ENCODE results near the gene PSMB5.

PSMB5 gene

DNA sequence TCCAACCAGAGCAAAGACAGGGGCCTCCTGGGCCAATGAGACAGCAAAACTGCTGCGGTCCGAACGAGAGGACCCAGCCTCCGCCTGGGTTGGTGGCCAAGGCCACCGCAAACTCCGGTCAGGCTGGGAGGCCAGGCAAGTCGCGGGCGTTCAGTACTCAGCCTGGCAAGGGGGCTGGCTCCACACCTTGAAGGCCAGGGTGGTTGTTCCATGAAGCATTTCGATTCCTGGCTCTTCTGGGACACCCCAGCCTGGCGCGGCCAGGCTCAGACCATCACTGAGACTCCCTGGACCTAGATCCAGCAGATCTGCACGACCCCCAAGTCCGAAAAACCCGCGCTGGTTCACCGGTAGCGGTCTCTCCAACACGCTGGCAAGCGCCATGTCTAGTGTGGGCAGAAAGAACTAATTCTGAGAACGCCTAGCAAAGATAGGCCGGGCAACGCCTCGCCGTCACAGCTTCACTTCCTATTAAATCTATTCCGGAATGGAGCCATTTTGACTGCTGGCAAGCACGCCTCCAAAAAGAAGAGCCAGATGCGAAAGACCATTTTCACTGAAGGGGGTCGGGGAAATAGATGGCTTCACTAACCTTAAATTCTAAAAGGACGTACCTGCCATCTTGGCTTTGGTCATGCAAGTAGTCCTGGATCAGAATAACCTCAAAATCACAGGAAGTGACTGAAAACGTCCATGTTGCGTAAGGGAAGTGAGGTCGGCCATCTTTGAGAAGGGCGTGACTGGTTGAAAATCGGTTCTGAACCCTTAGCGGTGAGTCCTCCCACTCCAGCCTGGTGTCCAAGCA lies at the start of gene PSMB5:
TSS of gene PSMB5 (minus strand) at position 403 of the 805 bp plus-strand sequence. CDS start at position 384, 19 bp downstream.
- DNase-seq: no peak

DNA sequence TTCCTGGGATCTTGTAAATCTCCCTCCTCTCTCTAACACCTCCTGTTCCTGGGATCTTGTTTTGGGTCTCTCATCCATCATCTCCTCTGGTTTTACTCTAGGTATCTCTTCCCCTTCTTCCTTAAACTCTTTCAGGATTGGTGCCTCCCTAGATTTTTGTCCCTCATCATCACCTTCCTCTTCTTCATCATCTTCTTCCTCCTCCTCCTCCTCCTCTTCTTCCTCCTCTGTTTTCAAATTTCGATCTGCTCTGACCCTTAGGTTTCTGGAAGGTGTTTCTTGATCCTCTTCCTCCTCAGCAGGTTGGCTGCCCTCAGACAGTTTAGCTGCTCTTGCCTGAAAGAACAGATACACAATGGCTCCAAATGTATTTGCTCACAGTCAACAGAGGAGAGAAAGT lies 45.8 kb upstream of the PSMB5 start:
- no peak for DNase-seq

DNA sequence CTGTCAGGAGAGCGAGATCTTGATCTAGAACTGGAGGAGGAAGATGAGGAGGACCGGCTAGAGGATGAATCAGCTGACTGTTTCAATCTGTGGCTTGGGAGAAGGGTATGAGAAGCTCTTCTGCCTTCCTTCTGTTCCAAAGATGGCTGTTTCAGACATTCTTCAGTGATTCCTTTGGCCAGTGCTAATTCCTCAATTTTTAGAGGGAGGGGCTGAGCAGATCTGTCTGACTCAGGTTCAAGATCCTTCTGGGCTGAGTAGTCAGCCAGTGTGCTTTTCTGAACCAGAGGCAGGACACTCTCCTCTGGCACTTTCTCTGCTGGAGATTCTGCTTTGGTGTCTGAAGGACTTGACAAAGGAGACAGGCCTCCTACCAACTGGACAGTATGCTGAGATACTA lies 45.0 kb upstream of the PSMB5 start:
- no peak for DNase-seq

DNA sequence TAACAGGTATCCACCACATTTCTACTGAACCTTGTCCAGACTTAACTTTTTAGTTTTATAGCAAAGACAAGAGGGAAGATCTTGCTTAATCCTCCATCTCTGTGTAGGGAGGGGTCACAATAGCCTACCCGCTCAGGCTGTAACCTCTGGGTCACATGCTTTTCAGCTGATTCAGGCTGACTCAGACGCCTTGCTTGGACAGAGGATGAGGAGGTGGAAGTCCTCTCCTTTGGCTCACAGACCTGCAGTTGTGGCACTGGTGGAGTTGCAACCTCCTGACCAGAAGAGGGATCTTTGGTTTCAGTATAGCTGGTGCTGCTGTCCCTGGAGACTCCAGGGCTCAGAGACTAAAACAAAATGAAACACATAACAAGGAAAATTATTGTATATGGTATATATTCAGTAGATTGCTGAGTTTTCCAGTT lies 44.0 kb upstream of the PSMB5 start:
- DNase-seq: no peak

DNA sequence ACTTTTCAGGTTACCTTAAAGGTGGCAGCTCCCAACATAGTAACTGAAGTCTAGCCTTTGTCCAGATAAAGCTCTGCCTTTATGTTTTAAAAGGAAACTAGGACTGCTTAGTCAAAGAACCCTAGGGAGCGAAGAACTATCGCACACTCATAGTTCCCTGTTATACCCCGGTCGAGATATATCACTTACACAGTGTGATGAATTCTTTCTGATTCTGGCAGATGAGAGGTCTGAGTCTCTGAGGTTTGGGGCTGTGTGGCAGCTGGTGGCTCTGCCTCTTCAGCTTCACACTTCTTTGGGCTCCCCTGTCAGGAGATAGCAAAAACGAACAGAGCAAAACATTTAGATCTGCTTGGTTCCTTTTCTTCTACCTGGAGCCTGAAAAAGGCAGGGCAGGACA lies 43.3 kb upstream of the PSMB5 start:
- DNase-seq: no peak

DNA sequence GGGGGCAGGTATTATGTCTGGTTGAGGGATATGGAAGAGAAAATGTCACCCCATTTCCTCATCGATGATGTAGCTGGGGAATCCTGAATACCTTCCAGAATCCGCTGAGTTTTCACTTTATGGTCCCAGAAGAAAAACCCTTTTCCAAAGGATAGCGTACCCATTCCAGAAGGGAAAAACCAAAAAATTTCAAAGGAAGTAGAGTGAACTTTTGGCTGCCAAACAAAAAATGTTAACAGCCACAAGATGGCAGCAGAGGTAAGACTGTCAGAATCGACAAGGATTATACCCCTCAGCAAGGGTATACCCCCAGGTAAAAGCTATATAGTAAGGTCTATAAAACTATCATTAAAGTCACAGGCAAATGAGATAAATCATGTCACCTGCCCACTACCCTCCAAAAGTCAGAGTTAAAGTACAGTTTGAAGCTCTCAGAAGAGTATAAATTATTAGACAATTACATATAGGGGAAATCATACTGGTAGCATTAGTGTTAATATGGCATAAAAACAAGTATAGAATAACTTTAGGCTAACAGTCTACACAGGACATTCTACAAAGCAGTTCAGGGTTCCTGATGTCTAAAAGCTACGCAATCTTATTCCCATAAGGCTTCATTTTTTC lies 42.2 kb upstream of the PSMB5 start:
- DNase-seq: no peak

DNA sequence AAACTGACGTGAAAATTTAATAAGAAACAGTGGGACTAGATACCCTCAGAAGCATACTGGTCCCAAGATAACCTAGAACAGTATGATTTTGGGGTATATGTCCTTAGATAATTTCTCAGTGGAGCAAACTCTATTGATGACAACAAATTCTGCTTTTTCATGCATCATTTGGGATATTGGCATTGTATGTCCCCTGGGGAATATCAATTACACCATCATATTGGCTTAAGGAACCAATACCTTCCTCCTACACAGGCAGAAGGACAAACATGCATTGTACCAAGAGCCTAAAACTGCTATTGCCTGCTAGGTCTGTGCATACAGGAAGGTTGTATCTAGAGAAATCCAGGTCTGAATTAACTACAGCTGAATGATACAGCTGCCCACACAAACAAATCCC lies 40.2 kb upstream of the PSMB5 start:
- no peak for DNase-seq

DNA sequence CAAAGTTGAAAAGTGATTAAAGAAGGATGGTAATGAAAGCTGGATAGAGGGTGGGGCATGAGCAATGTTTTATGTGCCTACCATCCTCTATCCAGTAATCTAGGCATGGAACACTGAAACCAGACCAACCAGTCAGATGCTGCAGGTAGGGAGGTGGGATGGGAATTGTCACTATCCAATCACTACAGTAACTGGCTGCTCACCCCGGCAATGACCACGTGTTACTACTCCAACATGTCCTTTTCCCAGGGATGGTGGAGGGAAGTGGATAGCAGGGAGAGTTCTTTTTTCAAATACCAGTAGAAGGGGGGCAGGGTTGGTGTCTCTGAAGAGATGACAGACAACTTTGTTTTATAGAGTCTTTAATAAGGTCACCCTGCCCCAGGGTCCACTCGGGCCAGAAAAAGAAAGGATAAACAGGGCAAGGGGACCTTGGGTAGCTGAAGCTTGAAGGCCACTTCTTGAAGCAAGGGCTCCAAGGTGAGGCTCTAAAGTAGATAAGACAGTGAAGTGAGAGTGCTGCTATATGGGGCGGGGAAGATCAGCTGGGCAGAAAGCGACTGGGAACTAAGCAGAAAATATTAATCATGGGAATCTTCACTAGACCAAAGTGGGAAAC lies 37.3 kb upstream of the PSMB5 start:
- DNase-seq: no peak

DNA sequence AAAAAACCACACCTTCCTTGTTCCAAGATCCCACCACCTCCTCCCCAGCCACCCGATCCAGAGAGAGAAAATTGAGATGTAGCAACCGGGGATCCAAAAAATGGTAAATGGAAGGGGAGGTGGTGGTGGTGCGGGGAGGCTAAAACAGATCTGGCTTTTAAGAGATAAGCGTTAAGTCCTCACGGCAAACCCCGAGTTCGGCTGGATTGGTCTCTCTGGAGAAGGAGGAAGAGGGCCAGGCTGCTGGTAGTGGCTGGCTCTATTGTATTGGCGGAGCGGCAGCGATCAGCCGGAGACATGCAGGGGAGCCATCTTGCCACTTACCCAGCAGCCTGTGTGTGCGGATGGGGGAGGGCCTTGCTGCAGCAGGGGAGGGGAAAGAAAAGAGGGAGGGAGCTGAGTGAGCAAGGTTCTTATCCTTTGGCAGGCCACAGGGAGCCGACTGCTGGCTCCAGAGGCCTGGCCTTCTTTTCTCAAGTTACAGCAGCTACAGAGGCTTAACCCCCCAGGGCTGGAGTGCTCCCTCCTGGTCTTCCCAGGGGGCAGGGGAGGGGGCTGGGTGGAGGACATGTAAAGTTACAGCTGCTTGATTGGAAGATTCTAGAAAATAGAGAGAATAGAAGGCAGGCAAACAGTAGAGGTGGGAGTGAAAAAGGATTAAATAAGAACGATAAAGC lies 36.7 kb upstream of the PSMB5 start:
- no peak for DNase-seq

DNA sequence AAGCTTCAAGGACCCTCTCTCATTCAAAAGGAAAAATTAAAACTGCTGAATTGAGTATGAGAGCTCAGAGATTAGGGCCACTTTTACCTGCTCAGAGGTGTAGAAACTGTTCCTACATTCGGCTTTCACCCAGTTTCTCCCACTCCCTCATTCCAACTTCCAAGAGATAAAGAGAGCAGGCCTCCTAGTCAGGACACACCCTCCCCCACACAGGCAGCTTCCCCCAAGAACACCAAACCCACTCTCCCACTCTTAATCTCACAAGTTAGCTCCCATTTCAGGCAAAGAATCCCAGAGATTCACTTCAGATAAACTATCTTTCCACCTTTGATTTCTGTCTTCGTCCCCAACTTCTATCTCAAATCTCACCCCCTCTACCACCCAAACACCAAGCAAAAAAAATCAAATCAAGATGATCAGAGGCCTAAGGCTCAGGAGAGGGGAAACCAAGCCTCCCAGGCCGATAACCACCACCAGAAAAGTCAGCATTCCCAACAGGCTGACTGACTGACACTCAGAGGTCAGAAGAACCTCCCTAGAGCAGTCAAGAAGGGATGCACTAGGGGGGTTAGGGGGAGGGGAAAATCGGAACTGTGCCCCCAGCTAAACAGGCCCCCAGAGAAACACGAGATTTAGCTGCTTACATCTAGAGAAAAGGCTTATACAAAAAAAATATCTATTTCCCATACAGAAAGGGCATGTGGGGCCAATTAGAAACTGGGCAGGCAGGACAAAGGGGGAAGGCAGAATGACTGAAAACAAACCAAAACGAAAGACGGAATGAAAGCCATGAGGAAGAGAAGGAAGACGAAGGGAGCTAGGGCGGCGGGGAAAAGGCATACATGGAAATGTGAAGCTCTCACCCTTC lies 35.8 kb upstream of the PSMB5 start:
- no peak for DNase-seq

DNA sequence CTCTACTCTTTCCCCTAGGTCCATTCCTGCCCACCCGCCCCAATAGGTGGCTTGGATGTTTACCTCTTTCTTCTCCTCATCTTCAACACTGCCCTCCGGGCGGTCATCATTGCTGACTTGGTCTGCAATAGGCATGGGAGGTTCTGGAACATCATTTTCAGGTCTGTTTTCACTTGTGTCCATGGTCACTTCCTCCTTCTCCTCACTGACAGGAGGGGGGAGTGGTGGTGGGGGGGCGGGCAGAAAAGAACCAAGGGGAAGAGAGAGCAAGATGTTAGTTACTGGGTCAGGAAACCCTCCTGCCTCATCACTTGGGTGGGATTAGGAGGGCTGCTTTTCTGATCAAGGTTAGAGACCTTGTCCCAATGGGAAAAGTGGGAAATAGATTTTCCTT lies 34.7 kb upstream of the PSMB5 start:
- no peak for DNase-seq

DNA sequence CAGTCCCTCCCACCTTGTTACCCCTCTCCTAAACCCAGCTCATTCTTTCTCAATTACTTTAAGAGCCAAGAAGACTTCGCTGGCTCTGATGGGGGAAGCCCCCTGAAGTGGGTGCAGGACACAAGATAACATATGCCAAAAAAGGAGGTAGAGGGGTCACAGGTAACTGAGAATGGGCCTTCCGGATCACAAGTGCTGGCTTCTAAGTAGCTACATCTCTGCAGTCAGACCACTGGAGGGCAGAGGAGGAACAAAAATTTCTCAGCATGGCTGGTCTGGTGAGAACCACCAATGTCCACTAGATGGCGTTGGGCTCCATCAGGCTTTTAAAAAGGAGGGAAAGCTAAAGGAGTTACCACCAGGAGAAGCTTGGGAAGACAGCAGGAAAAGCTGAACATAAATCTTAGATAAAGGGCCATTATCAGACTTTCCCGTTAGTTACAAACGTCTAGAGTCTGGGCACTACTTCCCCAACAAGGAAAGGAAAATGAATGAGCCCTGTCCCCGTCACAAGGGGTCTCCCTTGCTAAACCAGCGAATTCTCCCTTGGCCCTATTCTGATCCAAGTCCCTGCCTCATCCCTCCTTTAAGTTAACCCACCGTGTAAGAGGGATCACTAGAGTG lies 34.2 kb upstream of the PSMB5 start:
- DNase-seq: no peak

DNA sequence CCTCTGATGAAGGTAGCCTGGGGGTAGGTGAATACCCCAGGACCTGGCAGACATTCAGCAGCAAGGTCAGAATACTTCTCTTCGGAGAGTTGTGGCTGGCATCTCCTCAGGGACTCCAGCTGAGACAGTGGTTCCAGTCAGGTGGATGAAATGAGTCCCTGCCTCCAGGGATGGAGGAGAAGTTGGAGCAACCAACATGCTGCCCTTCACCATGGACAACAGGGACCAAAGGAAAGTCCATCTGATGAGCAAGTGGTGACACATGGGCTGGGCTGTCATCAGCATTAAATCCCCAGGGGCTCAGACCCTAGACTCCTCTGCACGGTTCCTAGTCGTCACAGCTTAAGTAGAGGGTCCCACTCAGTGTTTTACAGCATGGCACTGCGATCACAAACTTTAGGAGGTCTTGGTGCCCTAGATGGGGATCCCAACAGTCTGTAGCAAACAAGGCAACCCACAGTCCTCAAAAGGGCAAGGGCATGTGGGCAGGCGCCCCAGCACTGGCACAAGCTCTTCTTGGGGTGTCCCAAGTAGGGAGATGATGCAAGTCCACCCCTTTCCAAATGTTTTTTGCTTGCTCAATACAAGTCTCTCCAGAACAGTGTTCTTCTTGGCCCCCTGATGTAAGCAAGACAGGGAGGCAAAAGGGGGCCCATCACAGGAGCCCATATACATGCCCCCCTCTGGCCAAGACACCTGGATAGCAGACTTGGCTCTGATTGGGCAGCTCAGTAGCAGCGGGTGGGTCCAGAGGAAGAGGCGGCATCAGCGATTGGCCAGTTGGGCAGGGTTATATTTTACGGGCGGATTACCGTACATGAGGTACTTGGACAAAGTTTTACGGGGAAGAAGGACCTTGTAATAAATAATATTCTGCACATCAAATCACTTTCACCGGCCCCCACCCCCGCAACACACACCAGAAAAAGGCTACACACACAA lies 33.4 kb upstream of the PSMB5 start:
- no peak for DNase-seq

DNA sequence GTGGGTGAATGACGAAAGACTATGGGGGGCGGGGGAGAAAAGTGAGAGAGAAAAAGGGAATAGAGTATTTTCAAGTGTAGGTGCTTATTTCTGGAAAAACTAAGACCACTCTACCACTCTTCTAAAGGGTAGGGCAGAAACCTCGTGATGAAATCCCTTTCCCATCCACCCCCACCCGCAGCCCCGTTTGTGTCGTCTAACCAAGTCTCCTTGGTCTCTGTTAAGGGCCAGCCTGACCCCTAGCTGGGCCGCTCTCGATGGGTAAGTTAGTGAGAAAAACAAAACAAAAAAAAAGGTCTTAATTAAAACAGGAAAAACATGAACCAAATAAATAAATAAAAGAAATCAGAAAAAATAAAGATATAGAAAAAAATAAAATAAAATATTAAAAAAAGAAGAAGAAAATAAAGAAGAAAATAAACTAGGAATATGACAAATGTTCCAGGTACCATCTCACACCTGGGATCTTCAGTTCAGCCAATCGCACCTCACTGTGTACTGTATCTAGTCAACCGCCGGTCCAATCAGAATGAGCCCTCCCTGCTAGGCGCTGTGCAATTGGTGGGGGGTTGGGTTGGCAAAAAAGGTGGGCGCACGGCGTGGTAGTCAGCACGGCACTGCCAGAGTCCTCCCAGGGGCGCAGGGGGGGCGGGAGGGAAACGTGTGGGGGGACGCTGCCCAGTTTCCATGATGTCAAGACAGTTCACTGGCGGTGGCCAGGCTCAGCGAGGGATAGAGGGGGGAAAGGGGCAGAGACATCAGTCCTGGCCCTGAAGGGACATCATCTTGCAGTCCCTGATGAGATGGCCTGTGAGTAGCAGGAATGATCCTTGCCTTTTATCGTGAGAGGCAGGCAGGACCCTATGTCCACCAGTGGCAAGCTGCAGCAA lies 32.4 kb upstream of the PSMB5 start:
- DNase-seq: no peak

DNA sequence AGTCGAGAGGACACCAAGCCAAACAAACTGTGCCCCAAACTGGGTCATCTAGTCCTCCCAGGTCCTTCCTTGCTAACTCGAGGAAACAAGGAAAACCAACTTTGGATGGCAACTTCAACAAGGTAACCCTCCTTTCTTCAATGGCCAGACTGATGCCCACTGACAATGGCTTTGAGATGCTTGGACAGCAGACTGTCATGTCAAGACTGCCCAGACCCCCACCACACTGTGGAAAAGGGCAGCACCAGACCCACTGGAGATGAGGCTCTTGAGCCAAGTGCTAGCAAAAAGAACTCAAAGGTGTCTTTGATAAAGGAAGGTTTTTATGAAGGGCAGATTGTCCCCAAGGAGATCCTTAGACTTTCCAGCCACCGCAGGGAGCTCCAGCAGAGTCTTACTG lies 31.7 kb upstream of the PSMB5 start:
- no peak for DNase-seq

DNA sequence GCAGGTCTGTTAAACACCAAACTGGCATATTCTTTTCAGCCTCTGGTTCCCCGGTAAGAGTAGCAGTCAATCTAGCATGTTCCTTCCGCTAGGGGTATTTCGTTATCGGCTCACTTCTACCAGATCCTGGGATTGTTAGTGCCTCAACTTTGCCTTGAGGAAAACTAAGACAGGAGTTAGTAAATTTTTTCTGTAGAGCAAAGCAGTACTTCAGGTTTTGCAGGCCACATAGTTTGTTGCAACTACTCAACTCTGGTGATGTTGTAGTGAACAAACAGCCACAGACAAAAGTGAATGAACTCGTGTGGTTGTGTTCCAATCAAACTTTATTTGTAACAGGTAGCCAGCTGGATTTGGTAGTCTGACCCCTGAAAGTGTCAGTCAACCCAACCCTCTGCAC lies 28.9 kb upstream of the PSMB5 start:
- DNase-seq: no peak

DNA sequence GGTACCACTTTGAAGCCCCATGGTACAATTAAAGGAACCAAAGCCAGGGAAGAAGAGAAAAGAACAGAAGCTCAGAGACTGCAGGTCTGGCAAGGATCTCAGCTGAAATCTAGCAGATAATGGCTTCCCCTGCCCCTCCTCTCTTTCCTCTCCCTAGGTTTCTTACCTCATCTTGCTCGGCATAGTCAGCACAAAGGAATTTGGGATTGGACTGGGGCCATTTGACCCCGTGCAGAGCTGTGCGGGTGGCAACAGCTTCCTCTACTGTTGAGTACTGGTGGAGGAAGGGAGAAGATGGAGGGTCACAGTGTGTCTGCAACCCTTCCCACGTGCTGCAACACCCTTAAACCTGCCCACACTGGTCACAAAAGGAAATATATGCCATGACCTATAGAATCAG lies 27.3 kb upstream of the PSMB5 start:
- DNase-seq: no peak

DNA sequence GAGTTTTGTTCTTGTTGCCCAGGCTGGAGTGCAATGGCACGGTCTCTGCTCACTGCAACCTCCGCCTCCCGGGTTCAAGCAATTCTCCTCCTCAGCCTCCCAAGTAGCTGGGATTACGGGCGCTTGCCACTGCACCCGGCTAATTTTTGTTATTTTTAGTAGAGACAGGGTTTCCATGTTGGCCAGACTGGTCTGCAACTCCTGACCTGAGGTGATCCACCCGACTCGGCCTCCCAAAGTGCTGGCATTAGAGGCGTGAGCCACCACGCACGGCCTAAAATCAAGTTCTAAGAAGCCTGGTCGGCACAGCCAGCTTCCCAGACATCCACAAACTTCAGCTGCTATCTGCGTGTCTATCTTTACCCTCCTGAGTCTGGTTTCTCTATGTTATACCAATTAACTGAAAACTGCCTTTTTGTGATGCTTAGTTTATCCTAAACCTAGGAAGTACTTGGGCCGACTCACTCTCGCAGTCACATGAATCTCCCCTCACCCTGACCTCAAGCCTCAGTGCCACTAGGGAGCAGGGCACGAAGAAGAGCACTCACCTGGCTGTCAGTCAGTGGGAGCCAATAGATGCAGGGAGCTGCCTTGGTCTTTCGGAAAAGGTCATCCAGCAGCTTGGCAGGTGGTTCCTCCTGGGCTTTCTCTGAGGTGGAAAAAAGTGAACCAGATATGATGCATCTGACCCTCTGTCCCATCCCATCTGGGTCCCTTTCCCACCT lies 26.0 kb upstream of the PSMB5 start:
- no peak for DNase-seq
